Activated naive CD4-positive, alpha-beta T cell treated with anti-CD3 and anti-CD28 coated beads, Interleukin-2, amount 10 ng/mL, durations not matched to agents 7 days and 5 days (primary cell): ENCODE results near the gene SUPT5H.
A peak's percentile ranks its signal among the peaks of the same experiment; 100 is the strongest.

Experiments used
- CTCF ChIA-PET: fragments of 350-600 bp; sonication (Branson Sonifier 250); formaldehyde crosslinking; loops from one replicate; lab custom pipeline; 2021; ENCODE audit warnings: antibody characterized with exemption; lab: Charles Lee
- DNase-seq: peaks from one replicate; pipeline ENCODE4 v3.0.0-alpha.2; 2020
- H3K27ac Mint-ChIP-seq: one replicate; pipeline ENCODE4 v1.8.0; 2021; ENCODE audit warnings: mild to moderate bottlenecking, moderate library complexity, mixed read lengths
- H3K27me3 Mint-ChIP-seq: one replicate; pipeline ENCODE4 v1.8.0; 2021; ENCODE audit warnings: mild to moderate bottlenecking, mixed read lengths
- H3K36me3 Mint-ChIP-seq: one replicate; pipeline ENCODE4 v1.8.0; 2021; ENCODE audit warnings: mixed read lengths
- H3K4me1 Mint-ChIP-seq: one replicate; pipeline ENCODE4 v1.8.0; 2021; ENCODE audit warnings: mixed read lengths
- H3K4me3 Mint-ChIP-seq: one replicate; pipeline ENCODE4 v1.8.0; 2021; ENCODE audit warnings: mild to moderate bottlenecking, moderate library complexity, mixed read lengths
- H3K9me3 Mint-ChIP-seq: one replicate; pipeline ENCODE4 v1.8.0; 2021; ENCODE audit warnings: mixed read lengths

The SUPT5H gene

DNA sequence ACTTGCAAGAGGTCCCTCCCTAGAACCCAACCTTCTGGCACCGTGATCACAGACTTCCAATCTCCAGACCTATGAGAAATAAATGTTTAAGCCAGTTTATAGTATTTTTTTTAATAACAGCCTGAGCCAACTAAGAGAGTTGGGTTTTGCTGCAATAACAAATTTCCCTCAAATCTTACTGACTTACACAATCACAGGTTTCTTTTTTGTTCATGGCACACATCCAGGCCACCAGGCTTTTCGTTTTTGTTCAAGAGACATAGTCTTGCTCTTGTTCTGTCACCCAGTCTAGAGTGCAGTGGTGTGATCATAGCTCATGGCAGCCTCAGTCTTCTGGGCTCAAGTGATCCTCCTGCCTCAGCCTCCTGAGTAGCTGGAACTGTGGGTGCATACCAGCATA lies 67.6 kb downstream of the SUPT5H start:
- peaks cover 12% of the 10 kb centered on the region for H3K4me1 Mint-ChIP-seq
- no peak overlapping the region for H3K4me3 Mint-ChIP-seq
- peaks cover 5% of the 10 kb centered on the region for H3K36me3 Mint-ChIP-seq
- CTCF ChIA-PET: no interaction called here
- no peak overlapping the region for H3K27ac Mint-ChIP-seq
- no peak for DNase-seq
- H3K27me3 Mint-ChIP-seq: peaks cover 90% of the 10 kb centered on the region
- H3K9me3 Mint-ChIP-seq: no peaks in the 10 kb centered on the region

- CTCF ChIA-PET: interaction anchor here (1.1 to 2.3 kb wide), 3 partner anchors 12 to 17 kb away, joined by 3 to 11 read pairs (median 4); no protein-coding TSS in a partner anchor
- Mint-ChIP-seq H3K27me3 (peaks cover 90% of the 10 kb centered on the region), H3K4me1 (peaks cover 10% of the 10 kb centered on the region), H3K27ac (no peak within 1 kb of the TSS), H3K36me3 (peaks cover 5% of the 10 kb centered on the region), H3K4me3 (peak within 1 kb of the TSS; percentile 33), H3K9me3 (no peaks in the 10 kb centered on the region)
- DNase-seq: peak; percentile 37
Observed at GRCh38 chr19:39514840-39515550, 69.6 kb downstream of the SUPT5H start, which contains the start of gene SELENOV. SELENOV (plus strand) TSS chr19:39515139; CDS start chr19:39515213, 74 bp downstream.

GRCh38 chr19:39515551-39516191 lies 70.3 kb downstream of the SUPT5H start:
- Mint-ChIP-seq H3K4me1 (peaks cover 10% of the 10 kb centered on the region), H3K9me3 (no peaks in the 10 kb centered on the region), H3K27ac (no peak overlapping the region), H3K27me3 (peaks cover 86% of the 10 kb centered on the region), H3K36me3 (peaks cover 5% of the 10 kb centered on the region), H3K4me3 (peak overlapping the region; percentile 43)
- CTCF ChIA-PET: interaction anchor here (2.3 kb wide), 1 partner anchor 13 kb away, joined by 11 read pairs; no protein-coding TSS in a partner anchor
- DNase-seq: no peak

GRCh38 chr19:39516270-39516669 lies 70.9 kb downstream of the SUPT5H start:
- CTCF ChIA-PET: no interaction called here
- DNase-seq: no peak
- H3K27ac Mint-ChIP-seq: peak overlapping the region; percentile 38
- H3K4me3 Mint-ChIP-seq: peak overlapping the region; percentile 43
- peaks cover 5% of the 10 kb centered on the region for H3K36me3 Mint-ChIP-seq
- H3K27me3 Mint-ChIP-seq: peaks cover 83% of the 10 kb centered on the region
- no peaks in the 10 kb centered on the region for H3K9me3 Mint-ChIP-seq
- peaks cover 10% of the 10 kb centered on the region for H3K4me1 Mint-ChIP-seq

GRCh38 chr19:39517432-39517831 lies 72.0 kb downstream of the SUPT5H start:
- Mint-ChIP-seq H3K36me3 (peaks cover 5% of the 10 kb centered on the region), H3K9me3 (no peaks in the 10 kb centered on the region), H3K27ac (no peak overlapping the region), H3K27me3 (peaks cover 76% of the 10 kb centered on the region), H3K4me3 (no peak overlapping the region), H3K4me1 (peaks cover 10% of the 10 kb centered on the region)
- no peak for DNase-seq
- CTCF ChIA-PET: interaction anchor here (0.8 kb wide), 1 partner anchor 14 kb away, joined by 3 read pairs; no protein-coding TSS in a partner anchor

DNA sequence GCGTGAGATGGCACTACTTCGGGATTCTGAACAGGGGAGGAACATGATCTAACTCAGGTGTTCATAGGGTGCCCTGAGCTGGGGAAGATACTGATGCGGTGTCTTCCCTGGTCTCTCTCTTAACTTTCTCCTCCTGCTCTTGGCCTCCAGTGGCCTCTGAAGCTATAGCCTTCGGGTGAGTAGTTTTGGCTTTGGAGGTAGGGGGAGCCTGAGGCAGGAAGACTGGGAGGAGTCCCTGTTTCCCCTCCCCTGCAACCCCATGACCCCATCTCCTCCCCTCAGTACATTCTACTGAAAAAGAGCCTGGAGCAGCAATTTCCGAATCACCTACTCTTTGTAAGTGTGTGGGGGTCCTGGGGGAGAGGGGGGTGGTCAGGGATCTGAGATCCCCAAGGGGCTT lies 73.1 kb downstream of the SUPT5H start:
- H3K9me3 Mint-ChIP-seq: no peaks in the 10 kb centered on the region
- H3K27ac Mint-ChIP-seq: no peak overlapping the region
- CTCF ChIA-PET: interaction anchor here (0.5 to 1.6 kb wide), 2 partner anchors 16 to 518 kb away, joined by 3 to 4 read pairs; no protein-coding TSS in a partner anchor
- peaks cover 65% of the 10 kb centered on the region for H3K27me3 Mint-ChIP-seq
- peaks cover 10% of the 10 kb centered on the region for H3K4me1 Mint-ChIP-seq
- DNase-seq: no peak
- no peak overlapping the region for H3K4me3 Mint-ChIP-seq
- H3K36me3 Mint-ChIP-seq: peaks cover 5% of the 10 kb centered on the region

GRCh38 chr19:39518975-39519374 lies 73.6 kb downstream of the SUPT5H start:
- Mint-ChIP-seq H3K36me3 (peaks cover 5% of the 10 kb centered on the region), H3K27me3 (peaks cover 60% of the 10 kb centered on the region), H3K27ac (no peak overlapping the region), H3K4me3 (no peak overlapping the region), H3K9me3 (no peaks in the 10 kb centered on the region), H3K4me1 (peaks cover 10% of the 10 kb centered on the region)
- no peak for DNase-seq
- CTCF ChIA-PET: interaction anchor here (1.6 kb wide), 1 partner anchor 16 kb away, joined by 4 read pairs; no protein-coding TSS in a partner anchor

- no peak for DNase-seq
- Mint-ChIP-seq H3K27ac (no peak overlapping the region), H3K27me3 (peaks cover 42% of the 10 kb centered on the region), H3K4me3 (no peak overlapping the region), H3K36me3 (peaks cover 6% of the 10 kb centered on the region), H3K9me3 (no peaks in the 10 kb centered on the region), H3K4me1 (peaks cover 5% of the 10 kb centered on the region)
- CTCF ChIA-PET: interaction anchor here (0.7 kb wide), 1 partner anchor 18 kb away, joined by 3 read pairs; no protein-coding TSS in a partner anchor
Observed at GRCh38 chr19:39520541-39521484, 75.4 kb downstream of the SUPT5H start.

- H3K4me3 Mint-ChIP-seq: no peak overlapping the region
- CTCF ChIA-PET: interaction anchor here (0.8 to 1.2 kb wide), 2 partner anchors 26 to 103 kb away, joined by 3 to 5 read pairs; partner anchors contain the start of gene DLL3
- H3K27ac Mint-ChIP-seq: no peak overlapping the region
Observed at GRCh38 chr19:39524495-39524894, 79.1 kb downstream of the SUPT5H start.

GRCh38 chr19:39525205-39525604 lies 79.8 kb downstream of the SUPT5H start:
- no peak overlapping the region for H3K27ac Mint-ChIP-seq
- H3K9me3 Mint-ChIP-seq: no peaks in the 10 kb centered on the region
- peaks cover 3% of the 10 kb centered on the region for H3K4me1 Mint-ChIP-seq
- no peak overlapping the region for H3K4me3 Mint-ChIP-seq
- no peak for DNase-seq
- peaks cover 7% of the 10 kb centered on the region for H3K36me3 Mint-ChIP-seq
- CTCF ChIA-PET: interaction anchor here (0.6 to 1.2 kb wide), 5 partner anchors 19 to 359 kb away, joined by 3 to 5 read pairs (median 3); partner anchors contain the start of gene DLL3
- peaks cover 3% of the 10 kb centered on the region for H3K27me3 Mint-ChIP-seq

More at GRCh38 chr19:39524495-39524894, 79.1 kb downstream of the SUPT5H start:
- no peak for DNase-seq
- Mint-ChIP-seq H3K36me3 (peaks cover 7% of the 10 kb centered on the region), H3K27me3 (peaks cover 5% of the 10 kb centered on the region), H3K4me1 (peaks cover 3% of the 10 kb centered on the region), H3K9me3 (no peaks in the 10 kb centered on the region)
